Activated CD8-positive, alpha-beta memory T cell treated with anti-CD3 and anti-CD28 coated beads, Interleukin-2, amount 50 U/mL, for 24 hours (primary cell): Measurements from ENCODE around the gene TAS2R41.

ENCODE experiments used
- DNase-seq: peaks from one replicate; pipeline ENCODE4 v3.0.0-alpha.2; 2020; ENCODE audit errors: extremely low read depth

Gene TAS2R41

DNA sequence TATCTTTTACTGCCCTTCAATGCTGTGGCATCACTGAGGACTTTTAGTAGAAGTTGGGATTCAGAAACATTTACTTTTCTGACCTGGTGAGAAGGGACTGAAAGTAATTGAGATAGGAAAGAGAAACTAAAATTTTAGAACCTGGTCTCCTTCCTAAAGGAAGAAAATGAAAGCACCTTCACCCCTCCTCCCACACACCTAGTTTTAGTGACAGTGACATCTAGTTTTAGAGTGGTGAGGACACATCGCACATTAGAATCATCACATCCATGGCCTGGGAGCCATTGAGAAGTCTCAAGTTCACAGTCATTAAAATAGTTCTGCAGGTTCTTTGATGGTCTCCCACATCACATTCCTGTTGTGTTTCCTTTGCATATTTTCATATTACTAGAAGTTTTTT, 16.1 kb downstream of the TAS2R41 start:
- no peak for DNase-seq

DNA sequence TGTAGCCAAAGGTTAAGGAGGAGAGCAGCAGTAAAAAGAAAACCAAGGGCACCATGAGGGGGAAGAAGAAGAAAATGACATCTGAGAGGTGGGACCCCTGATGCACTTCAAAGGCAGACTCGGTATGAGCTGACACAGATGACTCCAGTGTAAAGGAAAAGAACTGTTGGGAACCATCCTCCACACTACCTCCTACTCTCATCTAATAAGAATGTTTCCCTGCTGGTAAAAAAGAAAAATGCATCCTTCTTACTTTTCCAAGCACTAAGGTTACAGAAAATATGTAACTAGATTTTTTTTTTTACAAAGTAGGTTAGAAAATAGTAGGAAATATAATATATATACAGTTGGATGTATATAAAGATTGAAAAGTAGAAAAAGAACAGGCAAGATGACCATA, 16.9 kb downstream of the TAS2R41 start:
- no peak for DNase-seq

DNA sequence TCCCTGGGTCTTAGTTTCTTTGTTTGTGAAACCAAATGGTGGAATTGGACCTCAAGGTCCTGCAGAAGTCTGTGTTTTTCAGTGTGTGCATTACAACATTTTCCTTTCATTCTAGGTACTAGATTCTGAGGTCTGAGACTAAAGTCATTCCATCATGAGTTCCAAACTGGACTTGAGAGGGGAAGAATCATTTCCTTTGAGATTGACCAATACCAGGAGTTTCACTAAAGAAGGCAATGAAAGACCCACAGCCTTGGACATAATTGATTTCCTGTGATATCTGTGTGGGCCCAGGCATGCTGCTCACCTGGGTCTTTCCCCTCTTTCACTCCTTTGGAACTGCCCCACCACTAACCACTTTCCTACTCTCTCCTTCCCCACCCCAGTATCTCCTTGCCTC, 18.2 kb downstream of the TAS2R41 start:
- no peak for DNase-seq

DNA sequence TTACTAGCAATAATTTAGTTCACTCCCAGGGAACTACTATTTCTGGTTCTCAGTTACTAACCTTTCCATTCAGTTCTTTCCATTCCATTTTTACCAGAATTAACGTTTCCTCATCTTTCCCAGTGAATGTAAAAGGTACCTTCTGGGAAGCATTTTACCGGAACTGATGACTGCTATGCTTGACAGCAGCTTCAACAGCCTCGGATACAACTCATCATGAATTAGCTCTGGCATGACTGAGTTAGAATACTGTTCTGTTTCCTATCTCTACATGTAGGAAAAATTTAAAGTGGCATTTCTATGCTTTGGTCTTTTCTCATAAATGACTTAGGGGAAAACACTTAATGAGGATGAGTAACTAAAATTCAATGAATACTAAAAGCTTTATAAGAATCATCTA, 18.6 kb downstream of the TAS2R41 start:
- DNase-seq: no peak

DNA sequence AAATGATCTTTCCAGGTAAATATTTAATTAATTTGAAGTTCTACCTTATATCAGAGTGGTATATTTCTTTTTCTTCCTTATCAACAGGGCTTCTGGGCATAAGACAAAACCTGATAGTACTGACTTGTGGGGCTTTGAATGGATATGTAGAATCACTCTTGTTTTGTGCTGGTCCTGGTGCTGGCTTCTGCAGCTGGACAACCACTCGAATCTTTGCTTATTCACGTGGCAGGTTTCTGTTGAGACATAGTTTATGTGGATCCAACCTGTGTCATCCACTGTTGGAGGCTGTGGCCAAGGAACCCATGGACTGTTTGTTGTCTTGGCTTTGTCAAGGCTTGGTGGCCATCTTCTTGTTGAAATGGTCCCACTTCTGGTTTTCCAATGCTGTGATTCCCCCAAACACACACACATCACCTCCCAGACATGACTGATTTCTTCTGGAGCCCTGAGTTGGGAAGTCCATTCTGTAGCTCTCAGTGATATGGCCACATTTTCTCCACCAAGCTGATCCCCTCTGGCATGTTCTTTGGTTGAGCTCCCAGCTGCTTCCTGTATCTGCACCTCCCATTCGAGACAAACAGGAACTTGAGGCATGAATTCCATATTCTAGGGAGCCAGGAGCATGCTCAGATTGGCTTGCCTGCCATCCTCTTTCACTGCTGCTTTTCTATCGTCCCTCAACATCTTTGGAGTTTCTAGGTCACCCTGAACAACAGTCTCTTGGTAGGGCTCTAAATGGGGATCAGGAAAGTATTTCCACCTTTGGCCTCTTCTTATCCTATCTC, 19.5 kb downstream of the TAS2R41 start:
- DNase-seq: no peak

DNA sequence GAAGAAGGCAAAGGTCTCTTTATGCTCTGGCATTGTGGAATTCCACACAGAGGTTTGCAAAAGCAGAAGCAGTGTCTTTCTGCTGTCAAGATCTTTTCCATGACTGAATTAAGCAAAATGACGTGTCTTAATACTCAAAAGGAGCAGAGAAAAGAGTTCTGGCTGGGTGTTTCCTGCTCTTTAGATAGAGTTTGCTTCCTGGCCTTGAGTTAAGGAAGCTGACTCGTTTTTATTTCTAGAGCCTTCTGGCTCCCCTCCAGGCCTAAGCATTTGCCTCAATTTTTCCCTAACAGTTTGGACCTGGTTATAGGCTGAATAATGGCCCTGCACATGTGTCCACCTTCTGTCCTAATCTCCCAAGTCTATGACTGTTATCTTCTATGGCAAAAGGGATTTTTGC, 21.6 kb downstream of the TAS2R41 start:
- DNase-seq: no peak

DNA sequence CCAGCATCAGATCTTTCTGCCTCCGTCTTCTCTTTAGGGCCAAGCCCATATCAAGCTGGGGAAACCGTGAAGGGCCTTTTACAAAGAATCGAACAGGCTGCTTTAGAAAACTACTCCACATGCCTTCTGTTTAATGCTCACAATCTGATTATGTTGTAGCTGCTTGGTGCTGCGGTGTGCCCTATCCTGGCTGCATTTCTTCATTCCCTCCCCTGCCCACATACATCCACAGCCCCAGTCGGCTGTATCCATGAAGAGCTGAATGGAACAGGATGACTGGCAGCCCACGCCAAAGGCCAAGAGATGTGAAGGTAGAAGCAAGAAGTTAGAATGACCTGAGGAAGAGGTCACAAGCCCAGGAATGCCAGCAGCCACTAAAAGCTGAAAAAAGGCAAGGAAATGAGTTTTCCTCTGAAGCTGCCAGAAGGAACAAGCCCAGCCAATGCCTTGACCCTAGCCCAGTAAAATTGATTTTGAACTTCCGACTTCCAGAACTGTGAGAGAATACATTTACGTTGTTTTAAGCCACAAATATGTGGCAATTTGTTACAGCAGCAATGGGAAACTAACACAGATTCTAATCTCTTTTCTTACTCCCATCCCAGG, 22.2 kb downstream of the TAS2R41 start:
- no peak for DNase-seq

DNA sequence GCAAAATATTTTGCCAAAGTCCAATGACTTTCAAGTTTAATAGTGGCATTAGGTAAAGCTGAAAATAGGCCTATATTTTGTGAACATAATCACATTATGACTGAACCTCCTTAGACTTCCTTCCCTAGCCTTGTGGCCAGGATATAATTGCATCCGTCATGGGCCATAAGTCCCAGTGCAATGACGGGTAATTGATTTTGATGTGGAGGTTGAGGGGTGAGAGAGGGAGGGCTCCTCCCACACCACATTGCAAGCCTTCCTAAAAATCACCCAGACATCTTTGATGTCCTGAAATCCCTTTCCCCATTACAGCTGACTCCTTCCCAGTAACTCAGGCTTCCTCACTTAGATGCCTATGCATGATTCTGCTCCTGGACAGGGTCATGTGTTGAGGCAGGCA, 25.6 kb downstream of the TAS2R41 start:
- DNase-seq: no peak

DNA sequence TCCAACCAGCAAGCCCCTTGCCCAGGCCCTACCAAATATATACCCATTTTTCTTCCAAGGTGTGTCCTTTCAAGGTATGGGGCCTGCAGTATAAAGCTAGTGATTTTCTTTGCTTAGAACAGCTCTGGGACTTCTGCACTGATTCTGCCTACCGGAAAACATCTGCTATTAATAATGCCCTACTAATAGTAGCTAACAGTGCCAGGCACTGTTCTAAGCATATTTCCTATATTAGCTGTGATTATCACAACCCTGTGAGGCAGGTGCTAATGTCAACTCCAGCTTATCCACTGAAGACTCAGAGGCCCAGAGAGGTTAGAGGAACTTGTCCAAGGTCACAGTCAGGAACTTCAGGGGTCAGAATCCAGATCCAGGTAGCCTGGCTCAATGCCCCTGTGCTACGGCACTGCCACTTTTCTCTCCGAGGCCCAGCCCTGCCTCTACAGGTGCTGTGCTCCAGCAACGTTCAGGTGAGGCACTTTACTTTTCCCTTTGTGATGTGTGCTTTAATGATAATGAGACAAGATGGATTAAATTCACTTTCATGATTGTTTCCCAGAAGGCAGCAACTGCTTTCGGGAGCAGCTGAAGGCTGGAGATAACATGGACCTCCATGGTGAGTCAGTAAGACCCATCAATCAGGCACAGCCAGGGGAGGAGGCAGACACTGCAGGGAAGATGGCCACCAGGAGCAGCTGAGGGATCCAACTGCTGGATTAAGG, 26.7 kb downstream of the TAS2R41 start:
- DNase-seq: no peak

DNA sequence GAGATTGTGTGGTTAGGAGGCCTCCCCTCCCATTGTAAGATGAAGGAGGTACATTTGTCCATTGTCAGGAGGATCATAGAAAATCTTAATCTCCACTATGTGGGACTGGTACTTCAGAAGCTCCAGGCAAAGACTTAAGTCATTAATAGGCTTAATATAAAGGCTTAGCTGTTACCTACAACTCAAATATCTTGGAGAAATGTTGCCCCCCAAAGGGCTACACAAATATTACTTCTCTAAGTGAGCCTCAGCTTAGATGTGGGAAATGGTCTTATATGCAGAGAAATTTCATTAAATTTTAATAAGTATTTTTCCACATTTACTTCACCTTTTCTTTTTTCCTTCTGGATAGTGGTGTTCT, 27.2 kb downstream of the TAS2R41 start:
- DNase-seq: no peak

DNA sequence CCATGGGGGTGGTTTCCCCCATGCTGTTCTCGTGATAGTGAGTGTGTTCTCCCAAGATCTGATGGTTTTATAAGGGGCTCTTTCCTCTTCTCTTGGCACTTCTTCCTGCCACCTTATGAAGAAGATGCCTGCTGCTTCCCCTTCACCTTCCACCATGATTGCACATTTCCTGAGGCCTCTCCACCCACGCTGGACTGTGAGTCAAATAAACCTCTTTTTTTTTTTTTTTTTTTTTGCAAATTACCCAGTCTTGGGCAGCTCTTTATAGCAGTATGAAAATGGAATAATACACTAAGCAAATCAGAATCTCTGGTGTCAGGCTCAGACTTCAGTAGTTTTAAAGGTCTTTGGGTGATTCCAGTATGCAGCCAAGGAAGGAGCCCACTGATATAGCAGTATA, 28.2 kb downstream of the TAS2R41 start:
- DNase-seq: no peak

DNA sequence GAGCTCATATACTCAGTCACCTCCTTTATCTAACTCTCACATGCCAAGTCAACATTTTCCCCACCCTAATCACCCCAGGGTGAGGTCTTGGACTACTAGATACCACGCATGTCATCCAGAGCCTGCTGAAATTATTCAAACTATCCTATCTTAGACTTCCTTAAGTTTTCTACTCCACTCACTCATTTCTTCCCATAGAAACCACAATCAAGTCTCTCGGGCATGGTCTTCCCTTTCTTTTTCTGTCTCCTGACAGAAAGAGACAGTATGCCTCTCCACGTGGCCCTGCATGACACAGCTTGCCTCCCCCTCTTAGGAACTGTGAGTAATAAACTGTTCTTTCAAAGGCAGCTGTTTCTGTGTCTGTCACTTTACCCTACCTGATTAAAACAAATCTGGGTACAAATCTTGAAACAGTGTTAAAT, 29.4 kb downstream of the TAS2R41 start:
- DNase-seq: no peak

DNA sequence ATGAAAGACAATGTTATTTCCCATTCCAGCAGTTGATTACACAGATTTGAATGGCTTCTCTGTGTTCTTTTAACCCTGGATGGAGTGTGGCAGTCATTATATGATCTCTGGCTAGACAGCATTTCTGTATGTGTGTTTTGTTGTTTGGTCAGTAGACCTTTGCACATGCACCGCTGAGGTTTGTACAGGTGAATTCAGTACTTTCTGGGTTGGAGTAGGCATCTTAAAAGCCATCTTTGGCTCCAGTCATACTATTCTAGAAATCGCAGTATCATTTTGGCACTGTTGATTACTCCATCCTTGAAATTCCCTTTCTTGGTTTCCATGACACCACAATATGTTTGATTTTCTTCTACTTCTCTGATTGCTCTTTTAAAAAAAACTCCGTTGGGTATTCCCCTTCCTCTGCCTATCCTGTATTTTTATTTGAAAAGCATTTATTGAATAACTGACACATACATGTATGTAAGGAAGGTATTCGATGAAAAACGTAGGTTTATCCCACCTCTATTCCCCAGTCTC, 29.9 kb downstream of the TAS2R41 start:
- DNase-seq: no peak

DNA sequence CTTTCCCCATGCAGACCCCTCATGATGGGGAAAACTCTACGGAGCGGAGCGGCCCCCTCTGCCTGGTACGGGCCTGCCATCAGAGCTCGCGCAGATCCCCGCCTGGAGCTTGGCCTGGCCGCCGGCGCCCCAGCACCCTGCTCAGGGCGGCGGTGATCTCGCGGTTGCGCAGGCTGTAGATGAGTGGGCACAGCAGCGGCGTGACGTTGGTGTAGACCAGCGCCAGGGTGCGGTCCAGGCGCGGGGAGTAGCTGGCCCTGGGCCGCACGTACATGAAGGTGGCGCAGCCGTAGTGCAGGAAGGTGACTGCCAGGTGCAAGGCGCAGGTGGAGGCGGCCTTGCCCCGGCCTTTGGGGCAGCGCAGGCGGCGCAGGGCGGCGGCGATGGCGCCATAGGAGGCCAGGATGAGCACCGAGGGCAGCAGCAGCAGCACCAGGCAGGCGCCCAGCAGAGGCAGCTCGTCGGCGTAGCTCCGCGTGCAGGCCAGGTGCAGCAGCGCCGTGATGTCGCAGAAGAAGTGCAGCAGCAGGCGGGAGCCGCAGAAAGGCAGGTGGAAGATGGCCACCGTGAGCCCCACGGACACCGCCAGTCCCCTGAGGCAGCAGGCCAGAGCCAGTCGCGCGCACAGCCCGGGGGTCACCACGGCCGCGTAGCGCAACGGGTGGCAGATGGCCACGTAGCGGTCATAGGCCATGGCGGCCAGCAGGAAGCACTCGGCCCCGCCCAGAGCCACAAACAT, 33.4 kb downstream of the TAS2R41 start:
- no peak for DNase-seq

DNA sequence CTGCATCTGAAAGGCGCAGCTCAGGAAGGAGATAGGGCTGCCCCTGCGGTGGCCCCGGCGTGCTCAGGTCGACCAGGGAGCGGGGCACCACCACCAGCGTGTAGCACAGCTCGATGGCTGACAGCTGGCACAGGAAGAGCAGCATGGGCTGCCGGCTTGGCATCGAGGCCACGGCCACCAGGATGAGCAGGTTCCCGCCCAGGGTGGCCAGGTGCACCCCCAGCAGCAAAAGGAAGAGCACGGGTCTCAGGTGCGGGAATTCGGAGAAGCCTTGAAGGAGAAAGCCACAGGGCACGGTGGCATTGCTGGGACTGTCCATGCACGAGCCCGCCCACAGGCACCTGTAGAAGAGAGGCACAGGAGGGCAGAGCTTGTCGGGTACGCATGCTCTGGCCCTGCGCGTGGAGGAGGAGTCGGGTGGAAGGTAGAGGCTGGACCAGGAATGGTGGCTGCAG, 33.9 kb downstream of the TAS2R41 start:
- DNase-seq: no peak

DNA sequence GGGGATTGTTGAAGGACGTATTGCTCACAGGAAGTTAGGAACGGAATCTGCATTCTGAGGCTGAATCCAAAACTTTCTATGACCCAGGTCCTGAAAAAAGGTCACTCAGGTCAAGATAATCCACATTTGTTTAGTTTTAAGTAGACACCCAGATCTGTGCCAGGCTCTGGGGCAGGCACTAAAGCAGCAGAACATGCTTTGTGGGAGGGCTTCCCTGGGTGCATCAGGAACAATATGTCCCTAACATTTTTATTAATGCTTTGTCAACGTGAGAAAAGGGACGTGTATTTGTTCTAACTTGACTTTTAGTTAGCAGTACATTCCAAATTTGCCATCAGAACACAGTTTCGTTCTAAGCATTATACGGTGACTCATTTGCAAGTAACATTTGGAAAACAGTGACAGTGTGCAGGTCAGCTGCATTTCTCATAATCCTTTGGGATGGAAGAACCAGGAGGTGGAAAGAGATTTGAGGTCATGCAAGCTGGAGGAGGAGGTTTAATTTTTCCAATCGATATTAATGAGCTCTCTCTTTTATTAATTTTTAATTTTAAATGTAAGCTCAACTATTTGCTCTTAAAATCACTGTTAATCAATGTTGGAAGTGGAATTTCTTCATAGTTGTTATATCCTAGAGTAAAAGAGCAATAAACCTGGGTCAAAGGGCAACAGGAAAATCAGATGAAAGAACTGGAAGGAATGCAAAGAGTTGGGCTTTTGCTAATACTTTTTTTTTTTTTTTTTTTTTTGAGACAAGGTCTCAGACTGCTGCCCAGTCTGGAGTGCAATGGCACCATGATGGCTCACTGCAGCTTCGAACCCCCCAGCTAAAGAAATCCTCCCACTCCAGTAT, 35.0 kb downstream of the TAS2R41 start:
- DNase-seq: no peak

DNA sequence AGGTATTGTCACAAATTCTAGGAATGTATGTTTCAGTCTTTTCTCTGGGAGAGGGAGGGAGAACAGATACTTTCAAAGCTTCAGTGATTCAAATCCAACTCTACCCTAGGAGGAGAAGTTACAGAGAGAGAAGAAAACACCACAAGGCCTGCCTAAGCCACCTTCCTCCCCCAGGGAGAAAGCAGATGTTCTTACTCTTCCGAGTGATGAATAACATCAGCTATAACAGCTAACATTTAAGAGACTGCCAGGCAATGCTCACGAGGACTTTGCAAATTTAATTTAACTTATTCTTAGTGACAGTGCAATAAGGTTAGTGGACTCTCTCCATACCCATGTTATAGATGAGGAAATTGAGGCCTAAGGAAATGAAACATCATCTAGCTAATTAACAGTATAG, 36.8 kb downstream of the TAS2R41 start:
- DNase-seq: no peak

DNA sequence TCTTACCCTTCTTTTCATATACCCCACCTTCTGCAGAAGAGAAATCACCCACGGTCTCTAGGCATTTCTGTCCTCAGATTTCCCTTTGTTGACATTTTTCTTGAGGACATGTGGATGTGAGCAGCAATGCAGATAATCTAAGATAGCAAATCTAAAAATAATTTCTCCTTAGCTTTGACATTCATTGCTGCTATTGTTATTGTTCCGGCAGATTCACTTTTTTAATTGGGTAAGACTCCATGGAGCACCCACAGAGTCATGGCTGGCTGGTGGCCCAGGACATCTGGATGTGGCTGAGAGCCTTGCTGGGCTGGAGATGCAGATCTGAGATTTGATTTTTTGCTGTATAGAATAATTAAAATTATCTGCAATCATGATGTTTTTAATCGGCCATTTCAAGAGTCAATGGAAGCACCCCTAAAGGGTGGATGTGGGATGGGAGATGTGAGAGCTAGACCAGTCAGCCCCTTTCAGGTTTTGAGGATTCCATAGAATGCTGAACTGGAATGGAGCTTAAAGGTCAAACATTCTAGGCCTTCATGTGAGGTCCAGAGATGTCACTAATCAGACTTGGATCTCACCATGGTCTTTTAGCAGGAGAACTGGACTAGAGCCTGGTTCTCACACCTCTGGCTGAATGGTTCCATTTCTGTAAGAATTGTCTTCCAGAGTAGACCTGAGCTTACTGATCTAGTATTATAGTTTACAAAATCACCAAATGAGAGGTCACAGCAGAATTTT, 37.5 kb downstream of the TAS2R41 start:
- no peak for DNase-seq

DNA sequence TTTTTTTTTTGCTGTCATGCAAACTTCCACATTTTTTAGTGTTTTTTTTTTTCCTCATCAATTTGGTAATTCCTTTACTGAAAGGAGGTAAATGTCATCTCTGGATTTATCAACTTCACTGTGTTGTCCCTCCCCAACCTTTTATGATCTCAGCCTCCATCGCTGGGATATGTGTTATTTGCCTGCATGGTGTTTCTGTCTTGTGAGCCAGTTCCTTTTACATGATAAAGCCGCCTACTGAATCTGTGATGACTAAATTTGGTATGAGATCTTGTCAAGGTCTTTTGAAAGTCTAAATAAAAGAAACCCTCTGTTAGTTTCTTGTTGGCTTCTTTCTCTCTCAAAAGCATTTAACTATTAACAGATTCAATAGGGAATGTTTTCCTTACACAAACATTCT, 39.3 kb downstream of the TAS2R41 start:
- no peak for DNase-seq

DNA sequence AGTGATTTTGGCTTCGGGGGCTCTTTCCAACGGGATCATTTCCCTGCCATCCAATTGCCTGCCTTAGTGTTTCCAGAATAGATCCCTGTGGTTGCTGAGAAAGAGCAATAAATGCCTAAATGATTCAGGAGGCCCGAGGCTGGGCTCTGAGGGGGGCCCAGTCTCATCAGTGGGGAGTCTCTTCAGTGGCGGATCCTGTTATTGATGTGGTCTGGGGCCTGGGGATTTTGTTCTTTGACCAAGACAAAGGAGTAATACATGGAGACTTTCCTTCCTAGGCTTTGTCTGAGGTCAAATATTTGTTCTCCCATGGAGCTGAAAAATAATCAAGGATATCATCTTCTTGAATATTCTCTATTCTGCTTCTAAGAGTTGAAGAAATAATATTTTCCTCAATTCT, 40.8 kb downstream of the TAS2R41 start:
- no peak for DNase-seq
